OCI-M2 (cell line): ENCODE measurements around the gene MYCBPAP.

Experiments
- DNase-seq: peaks from one replicate; lab custom pipeline; 2025; ENCODE audit not compliant: unreplicated experiment; lab: John Stamatoyannopoulos, UW

MYCBPAP gene

GRCh38 chr17:50550661-50551432 is 42.6 kb downstream of the MYCBPAP start:
- DNase-seq, result no peak

- DNase-seq, result no peak
These were observed 43.2 kb downstream of the MYCBPAP start for GRCh38 chr17:50551433-50551815.

- no peak for DNase-seq
These were observed 43.6 kb downstream of the MYCBPAP start for GRCh38 chr17:50551884-50552283.

- DNase-seq, result no peak
These were observed 46.0 kb downstream of the MYCBPAP start for GRCh38 chr17:50554201-50554600.

- DNase-seq, result no peak
These were observed 48.6 kb downstream of the MYCBPAP start for GRCh38 chr17:50556803-50557202.

GRCh38 chr17:50557630-50558029 is 49.4 kb downstream of the MYCBPAP start:
- DNase-seq, result no peak

- DNase-seq, result no peak
These were observed 49.9 kb downstream of the MYCBPAP start for GRCh38 chr17:50558091-50558490.

- no peak for DNase-seq
These were observed 50.3 kb downstream of the MYCBPAP start for GRCh38 chr17:50558581-50558940.

GRCh38 chr17:50558941-50559614 is 50.8 kb downstream of the MYCBPAP start:
- DNase-seq, result no peak

- no peak for DNase-seq
These were observed 51.5 kb downstream of the MYCBPAP start for GRCh38 chr17:50559674-50560184.

- no peak for DNase-seq
These were observed 52.1 kb downstream of the MYCBPAP start, which contains the start of gene CACNA1G for GRCh38 chr17:50560185-50560824. CACNA1G (plus strand) TSS chr17:50560715; CDS start chr17:50561460, 745 bp downstream.

- no peak for DNase-seq
These were observed 52.9 kb downstream of the MYCBPAP start for GRCh38 chr17:50560931-50561745.

GRCh38 chr17:50561746-50562141 is 53.5 kb downstream of the MYCBPAP start:
- DNase-seq, result no peak

GRCh38 chr17:50562242-50563091 is 54.2 kb downstream of the MYCBPAP start:
- no peak for DNase-seq

GRCh38 chr17:50563092-50563511 is 54.9 kb downstream of the MYCBPAP start:
- DNase-seq, result no peak

- no peak for DNase-seq
These were observed 56.7 kb downstream of the MYCBPAP start for GRCh38 chr17:50564916-50565315.

- no peak for DNase-seq
These were observed 57.4 kb downstream of the MYCBPAP start for GRCh38 chr17:50565402-50566350.

GRCh38 chr17:50566886-50567285 is 58.6 kb downstream of the MYCBPAP start:
- no peak for DNase-seq

- DNase-seq, result no peak
These were observed 60.4 kb downstream of the MYCBPAP start for GRCh38 chr17:50568659-50569058.
